Measurements from ENCODE around the gene IRF2BPL.

GRCh38 chr14:77053046-77053841 is 24.7 kb upstream of the IRF2BPL start:
- TF ChIP-seq EZH2 (IDR thresholded peaks at IDR 0.05; ENCODE audit: insufficient read depth, poor library complexity, severe bottlenecking) (no peak), EZH2phosphoT487 (IDR thresholded peaks at IDR 0.05; ENCODE audit: insufficient read depth, low read depth) (no peak)

Measured in GM23248 (cell line).